CD8-positive, alpha-beta memory T cell (primary cell): ENCODE results near the gene F2R. TPM values are rescaled to one million over a fixed set of nuclear protein-coding genes. Genes with fewer than 3 reads are reported as not detected.
"Not testable (repeated sequence)": the region's sequence is repeated elsewhere in the genome, so short reads cannot be mapped to it uniquely, and the experiment has no call there.

ENCODE experiments used
- CTCF ChIA-PET: fragments of 350-600 bp; sonication (Branson Sonifier 250); formaldehyde crosslinking; loops from one replicate; lab custom pipeline; 2021; ENCODE audit warnings: antibody characterized with exemption; lab: Charles Lee
- POLR2A ChIA-PET: fragments of 350-600 bp; sonication (Branson Sonifier 250); formaldehyde crosslinking; loops from one replicate; lab custom pipeline; 2021; ENCODE audit warnings: antibody characterized with exemption; lab: Charles Lee
- DNase-seq, 5 donors: peaks; one replicate each; pipeline versions ENCODE4 v3.0.0 to v3.0.0-alpha.2; 2020 to 2022; ENCODE audit warnings: mixed read lengths in 1 of 5
- H3K27ac ChIP-seq: one replicate; pipeline ENCODE4 v1.7.0; 2013; ENCODE audit warnings: low read depth, mild to moderate bottlenecking, low read length, moderate library complexity
- H3K27me3 ChIP-seq: 2 replicates; pipeline ENCODE4 v1.7.0; 2013; ENCODE audit warnings: low read length, mild to moderate bottlenecking; ENCODE audit not compliant: insufficient read depth, poor library complexity, severe bottlenecking
- H3K36me3 ChIP-seq: 2 replicates; pipeline ENCODE4 v1.7.0; 2013; ENCODE audit warnings: mild to moderate bottlenecking, low read length, moderate library complexity; ENCODE audit not compliant: insufficient read depth
- H3K4me1 ChIP-seq: 2 replicates; pipeline ENCODE4 v1.7.0; 2013; ENCODE audit warnings: mild to moderate bottlenecking, low read length, moderate library complexity; ENCODE audit not compliant: insufficient read depth
- H3K4me3 ChIP-seq: 2 replicates; pipeline ENCODE4 v1.7.0; 2013; ENCODE audit warnings: mild to moderate bottlenecking, low read length
- H3K9me3 ChIP-seq: 2 replicates; pipeline ENCODE4 v1.7.0; 2013; ENCODE audit warnings: mild to moderate bottlenecking, low read length
- H3K27ac Mint-ChIP-seq, 8 donors: one replicate each; pipeline ENCODE4 v1.8.0; 2020 to 2021; ENCODE audit warnings: mixed read lengths in 8 of 8, mild to moderate bottlenecking in 6 of 8, inconsistent platforms in 3 of 8, moderate library complexity in 3 of 8
- H3K27me3 Mint-ChIP-seq, 2 donors: one replicate each; pipeline ENCODE4 v1.8.0; 2020 to 2021; ENCODE audit warnings: mixed read lengths in 2 of 2, mild to moderate bottlenecking in 1 of 2, moderate library complexity in 1 of 2
- H3K36me3 Mint-ChIP-seq, 3 donors: one replicate each; pipeline ENCODE4 v1.8.0; 2020 to 2021; ENCODE audit warnings: mixed read lengths in 3 of 3, inconsistent platforms in 1 of 3, mild to moderate bottlenecking in 1 of 3
- H3K4me1 Mint-ChIP-seq, 3 donors: one replicate each; pipeline ENCODE4 v1.8.0; 2020 to 2021; ENCODE audit warnings: mixed read lengths in 3 of 3, inconsistent platforms in 1 of 3, mild to moderate bottlenecking in 1 of 3
- H3K4me3 Mint-ChIP-seq, 7 donors: one replicate each; pipeline ENCODE4 v1.8.0; 2020 to 2021; ENCODE audit warnings: mixed read lengths in 7 of 7, mild to moderate bottlenecking in 6 of 7, moderate library complexity in 4 of 7, inconsistent platforms in 2 of 7
- H3K9me3 Mint-ChIP-seq, 5 donors: one replicate each; pipeline ENCODE4 v1.8.0; 2020 to 2022; ENCODE audit warnings: mixed read lengths in 5 of 5, mild to moderate bottlenecking in 3 of 5, moderate library complexity in 2 of 5, inconsistent platforms in 1 of 5
- polyA plus RNA-seq: library from polyadenylated mRNA; unstranded; fragments of 300-500 nt; fragmentation: Illumina TruSeq; gene quantifications from one replicate; pipeline ENCODE4 v1.2.3, GENCODE V29; 2021
- total RNA-seq, 2 experiments: library from RNA; stranded (reverse); gene quantifications; one replicate each; pipeline ENCODE4 v1.2.3, GENCODE V29; 2021

F2R gene
- total and polyA plus RNA-seq, 3 experiments from 2014 or later = 26.6 to 46.5 (median 27.4) TPM

GRCh38 chr5:76733049-76733417, 17.1 kb downstream of the F2R start:
- DNase-seq = peak; percentile 11 to 90 (median 59)
- peak overlapping the region; percentile 69 to 88 (median 78) for H3K4me3 Mint-ChIP-seq
- Histone ChIP-seq H3K4me3 (peak overlapping the region; percentile 18), H3K27me3 (no peaks in the 10 kb centered on the region), H3K36me3 (no peaks in the 10 kb centered on the region), H3K9me3 (peaks cover 10% of the 10 kb centered on the region), H3K27ac (peak overlapping the region; percentile 81), H3K4me1 (peaks cover 51% of the 10 kb centered on the region)
- ChIA-PET POLR2A (interaction anchor here (0.8 to 2.1 kb wide), 10 partner anchors 10 to 329 kb away, joined by 3 to 15 read pairs (median 4); no protein-coding TSS in a partner anchor), CTCF (interaction anchor here (1.3 to 3.0 kb wide), 5 partner anchors 10 to 41 kb away, joined by 3 to 29 read pairs (median 8); partner anchors contain the start of gene F2R)
- no peaks in the 10 kb centered on the region for H3K27me3 Mint-ChIP-seq
- H3K27ac Mint-ChIP-seq = peak overlapping the region; percentile 82 to 99 (median 95)
- H3K4me1 Mint-ChIP-seq = peaks cover 56 to 77% (median 70%) of the 10 kb centered on the region in 3 donors
- H3K9me3 Mint-ChIP-seq = peaks cover 8 to 18% (median 15%) of the 10 kb centered on the region in 5 donors
- peaks cover 4 to 32% (median 18%) of the 10 kb centered on the region in 3 donors for H3K36me3 Mint-ChIP-seq

- H3K4me3 ChIP-seq = no peak overlapping the region
- Mint-ChIP-seq H3K27ac (peak overlapping the region; percentile 81 to 95 (median 90)), H3K27me3 (no peaks in the 10 kb centered on the region), H3K4me3 (peak overlapping the region in 5 of 7 donors; percentile 3 to 64 (median 41)), H3K36me3 (peaks cover 0 to 12% (median 2%) of the 10 kb centered on the region in 3 donors), H3K9me3 (no peaks in the 10 kb centered on the region), H3K4me1 (peaks cover 66 to 89% (median 86%) of the 10 kb centered on the region in 3 donors)
- H3K27ac ChIP-seq = peak overlapping the region; percentile 45
- DNase-seq = no peak
- peaks cover 70% of the 10 kb centered on the region for H3K4me1 ChIP-seq
- H3K36me3 ChIP-seq = no peaks in the 10 kb centered on the region
- H3K27me3 ChIP-seq = no peaks in the 10 kb centered on the region
- CTCF ChIA-PET = interaction anchor here (1.8 to 6.2 kb wide), 2 partner anchors 38 to 41 kb away, joined by 4 to 69 read pairs; no protein-coding TSS in a partner anchor
- H3K9me3 ChIP-seq = no peaks in the 10 kb centered on the region
- POLR2A ChIA-PET = interaction anchor here (0.8 kb wide), 1 partner anchor 39 kb away, joined by 3 read pairs; no protein-coding TSS in a partner anchor
Measured at GRCh38 chr5:76735762-76736545, 20.0 kb downstream of the F2R start.

- peaks cover 69 to 91% (median 89%) of the 10 kb centered on the region in 3 donors for H3K4me1 Mint-ChIP-seq
- no peaks in the 10 kb centered on the region for H3K27me3 ChIP-seq
- no peaks in the 10 kb centered on the region for H3K36me3 ChIP-seq
- peaks cover 65% of the 10 kb centered on the region for H3K4me1 ChIP-seq
- ChIA-PET CTCF (interaction anchor here (1.0 to 6.2 kb wide), 6 partner anchors 11 to 40 kb away, joined by 3 to 69 read pairs (median 4); no protein-coding TSS in a partner anchor), POLR2A (interaction anchor here (0.7 to 0.8 kb wide), 2 partner anchors 10 to 38 kb away, joined by 3 to 5 read pairs; no protein-coding TSS in a partner anchor)
- no peak overlapping the region for H3K27ac ChIP-seq
- H3K9me3 Mint-ChIP-seq = no peaks in the 10 kb centered on the region
- peaks cover 0 to 12% (median 2%) of the 10 kb centered on the region in 3 donors for H3K36me3 Mint-ChIP-seq
- H3K9me3 ChIP-seq = no peaks in the 10 kb centered on the region
- H3K4me3 Mint-ChIP-seq = peak overlapping the region; percentile 37 to 81 (median 61)
- DNase-seq = peak in 1 of 5 donors; percentile 34
- peak overlapping the region; percentile 86 to 99 (median 92) for H3K27ac Mint-ChIP-seq
- H3K27me3 Mint-ChIP-seq = no peaks in the 10 kb centered on the region
- H3K4me3 ChIP-seq = no peak overlapping the region
Measured at GRCh38 chr5:76736679-76737556, 21.0 kb downstream of the F2R start.

GRCh38 chr5:76737846-76738245, 21.9 kb downstream of the F2R start:
- Mint-ChIP-seq H3K27ac (peak overlapping the region; percentile 88 to 99 (median 92)), H3K9me3 (no peaks in the 10 kb centered on the region), H3K4me1 (peaks cover 62 to 81% (median 79%) of the 10 kb centered on the region in 3 donors), H3K27me3 (no peaks in the 10 kb centered on the region), H3K4me3 (peak overlapping the region in 6 of 7 donors; percentile 7 to 79 (median 65)), H3K36me3 (peaks cover 0 to 7% (median 0%) of the 10 kb centered on the region in 3 donors)
- H3K27me3 ChIP-seq = no peaks in the 10 kb centered on the region
- POLR2A ChIA-PET = interaction anchor here (1.7 kb wide), 1 partner anchor 25 kb away, joined by 4 read pairs; no protein-coding TSS in a partner anchor
- no peak overlapping the region for H3K4me3 ChIP-seq
- H3K9me3 ChIP-seq = no peaks in the 10 kb centered on the region
- CTCF ChIA-PET = interaction anchor here (0.6 to 6.2 kb wide), 10 partner anchors 11 to 318 kb away, joined by 3 to 69 read pairs (median 4); partner anchors contain the start of gene F2R
- H3K4me1 ChIP-seq = peaks cover 56% of the 10 kb centered on the region
- DNase-seq = no peak
- peak overlapping the region; percentile 65 for H3K27ac ChIP-seq
- H3K36me3 ChIP-seq = no peaks in the 10 kb centered on the region

GRCh38 chr5:76741506-76741905, 25.6 kb downstream of the F2R start:
- H3K36me3 Mint-ChIP-seq, DNase-seq, H3K27me3 ChIP-seq, H3K9me3 Mint-ChIP-seq, H3K27ac ChIP-seq, H3K9me3 ChIP-seq, POLR2A ChIA-PET, H3K36me3 ChIP-seq, H3K27me3 Mint-ChIP-seq, H3K4me3 ChIP-seq: not testable (repeated sequence)
- peaks cover 32% of the 10 kb centered on the region for H3K4me1 ChIP-seq
- H3K4me1 Mint-ChIP-seq = peaks cover 38 to 49% (median 49%) of the 10 kb centered on the region in 3 donors
- peak overlapping the region in 1 of 7 donors; percentile 23 for H3K4me3 Mint-ChIP-seq
- CTCF ChIA-PET = interaction anchor here (3.8 kb wide), 1 partner anchor 26 kb away, joined by 17 read pairs; the partner anchor contains the start of gene F2R
- peak overlapping the region; percentile 3 to 91 (median 80) for H3K27ac Mint-ChIP-seq

DNA sequence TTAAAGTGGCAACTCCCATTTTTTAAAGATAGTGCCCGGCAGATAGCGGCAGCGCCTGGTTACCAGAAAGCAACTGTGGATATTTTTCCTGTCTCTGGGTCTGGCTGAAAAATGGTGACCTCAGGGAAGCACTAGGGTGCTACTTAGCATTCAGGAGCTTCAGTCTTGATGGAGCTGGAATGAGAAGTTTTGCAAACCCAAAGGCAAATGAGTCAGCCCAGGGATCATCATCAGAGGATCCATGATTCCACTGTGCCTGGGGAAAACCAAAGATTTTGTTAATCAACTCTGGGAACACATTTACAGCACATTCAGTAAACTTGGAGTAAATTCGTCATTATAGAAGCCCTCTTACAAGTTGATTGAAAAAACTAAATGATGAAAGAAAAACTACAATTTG, 26.7 kb downstream of the F2R start:
- no peak overlapping the region for H3K4me3 Mint-ChIP-seq
- no peaks in the 10 kb centered on the region for H3K27me3 Mint-ChIP-seq
- ChIA-PET CTCF (interaction anchor here (1.1 kb wide), 1 partner anchor 32 kb away, joined by 6 read pairs; no protein-coding TSS in a partner anchor), POLR2A (interaction anchor here (1.5 kb wide), 1 partner anchor 10 kb away, joined by 4 read pairs; no protein-coding TSS in a partner anchor)
- no peak for DNase-seq
- peak overlapping the region in 3 of 8 donors; percentile 9 to 61 (median 54) for H3K27ac Mint-ChIP-seq
- Histone ChIP-seq H3K27me3 (no peaks in the 10 kb centered on the region), H3K4me1 (peaks cover 23% of the 10 kb centered on the region), H3K9me3 (no peaks in the 10 kb centered on the region), H3K4me3 (no peak overlapping the region), H3K27ac (no peak overlapping the region), H3K36me3 (no peaks in the 10 kb centered on the region)
- H3K9me3 Mint-ChIP-seq = no peaks in the 10 kb centered on the region
- peaks cover 30 to 38% (median 38%) of the 10 kb centered on the region in 3 donors for H3K4me1 Mint-ChIP-seq
- H3K36me3 Mint-ChIP-seq = no peaks in the 10 kb centered on the region

DNA sequence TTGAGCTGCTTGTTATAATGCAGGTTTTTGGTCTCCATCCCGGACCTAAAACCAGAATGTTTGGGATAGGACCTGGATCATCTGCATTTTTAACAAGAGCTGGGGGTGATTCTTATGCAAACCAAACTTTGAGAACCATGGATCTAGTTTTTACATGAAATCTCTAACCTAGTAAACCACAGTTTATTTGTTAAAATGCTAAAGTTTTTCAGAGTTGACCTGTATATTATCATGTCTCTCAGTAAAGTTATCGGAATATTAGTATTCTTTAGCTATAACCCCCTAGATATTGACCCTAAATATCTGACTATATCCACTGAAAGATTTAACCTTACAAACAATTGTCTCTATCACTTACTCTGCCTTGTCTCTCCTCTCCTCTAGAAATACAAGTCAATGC, 28.7 kb downstream of the F2R start:
- Mint-ChIP-seq H3K9me3 (no peaks in the 10 kb centered on the region), H3K36me3 (no peaks in the 10 kb centered on the region), H3K27ac (peak overlapping the region in 2 of 8 donors; percentile 7 to 17), H3K4me1 (peaks cover 11 to 18% (median 18%) of the 10 kb centered on the region in 3 donors), H3K4me3 (no peak overlapping the region), H3K27me3 (no peaks in the 10 kb centered on the region)
- Histone ChIP-seq H3K4me1 (peaks cover 7% of the 10 kb centered on the region), H3K27ac (no peak overlapping the region), H3K4me3 (no peak overlapping the region), H3K36me3 (no peaks in the 10 kb centered on the region), H3K9me3 (no peaks in the 10 kb centered on the region), H3K27me3 (no peaks in the 10 kb centered on the region)
- ChIA-PET POLR2A (interaction anchor here (1.0 kb wide), 1 partner anchor 12 kb away, joined by 3 read pairs; no protein-coding TSS in a partner anchor), CTCF (interaction anchor here (1.1 to 2.2 kb wide), 3 partner anchors 28 to 30 kb away, joined by 3 to 17 read pairs (median 3); no protein-coding TSS in a partner anchor)
- no peak for DNase-seq
